ENCODE results near the gene EPHA3. TPM values are rescaled to one million over a fixed set of nuclear protein-coding genes. Genes with fewer than 3 reads are reported as not detected.

The EPHA3 gene
- total and polyA plus RNA-seq, 2 of the 4 experiments (the other 2 are of a cell fraction): 0.10 to 0.18 TPM

- intact Hi-C loops (cut with micrococcal nuclease): no loop called here
- Histone ChIP-seq H2BK15ac (ENCODE audit: low read depth, low read length) (no peak overlapping the region), H3K27ac (ENCODE audit: insufficient read depth, low read length) (no peak overlapping the region), H3K23ac (ENCODE audit: low read depth, low read length) (no peak overlapping the region), H3K14ac (replicated peaks; ENCODE audit: low read depth, low read length) (no peak overlapping the region), H2AK5ac (ENCODE audit: low read depth, low read length) (no peak overlapping the region), H3K4me1 (ENCODE audit: control insufficient read depth, insufficient read depth, low read length) (no peaks in the 10 kb centered on the region), H3K18ac (ENCODE audit: low read depth, low read length) (no peak overlapping the region), H2AK9ac (replicated peaks; ENCODE audit: low read depth, low read length, poor library complexity) (no peak overlapping the region), H3K36me3 (ENCODE audit: control insufficient read depth, insufficient read depth, low read length) (no peaks in the 10 kb centered on the region), H2AFZ (replicated peaks; ENCODE audit: low read length, poor library complexity) (no peak overlapping the region), H3K27me3 (ENCODE audit: control insufficient read depth, insufficient read depth, low read length) (no peaks in the 10 kb centered on the region), H4K20me1 (ENCODE audit: insufficient read depth, low read length) (no peaks in the 10 kb centered on the region), H4K91ac (ENCODE audit: insufficient read depth, low read depth, low read length) (no peak overlapping the region), H3K4ac (ENCODE audit: low read depth, low read length) (no peak overlapping the region), H3K56ac (ENCODE audit: extremely low read depth, insufficient read depth, low read length) (no peak overlapping the region), H2BK120ac (ENCODE audit: low read depth, low read length) (no peak overlapping the region), H3K9me1 (ENCODE audit: insufficient read depth, low read length) (no peaks in the 10 kb centered on the region), H4K5ac (ENCODE audit: low read depth, low read length) (no peak overlapping the region), H3K79me1 (ENCODE audit: low read depth in 1 of 2, low read length in 2 of 2) (no peaks in the 10 kb centered on the region), H2BK20ac (ENCODE audit: low read depth, low read length) (no peak overlapping the region), H3K4me2 (ENCODE audit: low read depth, low read length) (no peak overlapping the region), H2BK5ac (ENCODE audit: low read depth, low read length, poor library complexity, severe bottlenecking) (no peak overlapping the region), H3K9me3 (ENCODE audit: control insufficient read depth, insufficient read depth, low read length) (no peaks in the 10 kb centered on the region), H4K8ac (ENCODE audit: low read depth in 2 of 2, low read length in 2 of 2) (no peak overlapping the region), H3K9ac (ENCODE audit: low read depth, low read length) (no peak overlapping the region), H3K4me3 (ENCODE audit: insufficient read depth, low read depth, low read length) (no peak overlapping the region)
- no TSS peak for BruUV-seq (replicated peaks)
- dilution Hi-C loops (cut with HindIII; ENCODE audit: low sequenced_read_pairs, unreplicated experiment): no loop called here
- no peak for ATAC-seq (ENCODE audit: low read depth)
- ChIA-PET CTCF (no interaction called here), POLR2A (ENCODE audit: unreplicated experiment) (no interaction called here)
- no peak for TF ChIP-seq FOS (IDR thresholded peaks at IDR 0.05; ENCODE audit: low read depth, low read length)
- TF ChIP-seq RCOR1 (IDR thresholded peaks at IDR 0.05; ENCODE audit: insufficient replicate concordance, low read length): no peak
- no peak for TF ChIP-seq BHLHE40 (IDR thresholded peaks at IDR 0.05; ENCODE audit: low read depth, low read length)
- no peak for TF ChIP-seq MXI1 (IDR thresholded peaks at IDR 0.05; ENCODE audit: borderline replicate concordance, low read depth, low read length)
- no peak for TF ChIP-seq USF2 (IDR thresholded peaks at IDR 0.05; ENCODE audit: low read depth, low read length)
- TF ChIP-seq, protein P1, sequence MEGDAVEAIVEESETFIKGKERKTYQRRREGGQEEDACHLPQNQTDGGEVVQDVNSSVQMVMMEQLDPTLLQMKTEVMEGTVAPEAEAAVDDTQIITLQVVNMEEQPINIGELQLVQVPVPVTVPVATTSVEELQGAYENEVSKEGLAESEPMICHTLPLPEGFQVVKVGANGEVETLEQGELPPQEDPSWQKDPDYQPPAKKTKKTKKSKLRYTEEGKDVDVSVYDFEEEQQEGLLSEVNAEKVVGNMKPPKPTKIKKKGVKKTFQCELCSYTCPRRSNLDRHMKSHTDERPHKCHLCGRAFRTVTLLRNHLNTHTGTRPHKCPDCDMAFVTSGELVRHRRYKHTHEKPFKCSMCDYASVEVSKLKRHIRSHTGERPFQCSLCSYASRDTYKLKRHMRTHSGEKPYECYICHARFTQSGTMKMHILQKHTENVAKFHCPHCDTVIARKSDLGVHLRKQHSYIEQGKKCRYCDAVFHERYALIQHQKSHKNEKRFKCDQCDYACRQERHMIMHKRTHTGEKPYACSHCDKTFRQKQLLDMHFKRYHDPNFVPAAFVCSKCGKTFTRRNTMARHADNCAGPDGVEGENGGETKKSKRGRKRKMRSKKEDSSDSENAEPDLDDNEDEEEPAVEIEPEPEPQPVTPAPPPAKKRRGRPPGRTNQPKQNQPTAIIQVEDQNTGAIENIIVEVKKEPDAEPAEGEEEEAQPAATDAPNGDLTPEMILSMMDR (conservative IDR thresholded peaks at IDR 0.05; ENCODE audit: low read depth, low read length): no peak
- no peak for TF ChIP-seq NFE2L2 (IDR thresholded peaks at IDR 0.05; ENCODE audit: low read depth, low read length)
- no peak for TF ChIP-seq MAZ (IDR thresholded peaks at IDR 0.05; ENCODE audit: borderline replicate concordance, low read depth, low read length)
- TF ChIP-seq RAD21 (IDR thresholded peaks at IDR 0.05; ENCODE audit: low read length): no peak
- TF ChIP-seq SMC3 (IDR thresholded peaks at IDR 0.05; ENCODE audit: low read depth, low read length): no peak
- TF ChIP-seq MAFK (IDR thresholded peaks at IDR 0.05; ENCODE audit: low read depth, low read length): no peak
- TF ChIP-seq RFX5 (IDR thresholded peaks at IDR 0.05; ENCODE audit: low read depth, low read length): no peak
- TF ChIP-seq POLR2A (IDR thresholded peaks at IDR 0.05; ENCODE audit: low read depth, low read length): no peak
- no peak for TF ChIP-seq CHD1 (IDR thresholded peaks at IDR 0.05; ENCODE audit: low read depth, low read length)
- TF ChIP-seq, protein P2, sequence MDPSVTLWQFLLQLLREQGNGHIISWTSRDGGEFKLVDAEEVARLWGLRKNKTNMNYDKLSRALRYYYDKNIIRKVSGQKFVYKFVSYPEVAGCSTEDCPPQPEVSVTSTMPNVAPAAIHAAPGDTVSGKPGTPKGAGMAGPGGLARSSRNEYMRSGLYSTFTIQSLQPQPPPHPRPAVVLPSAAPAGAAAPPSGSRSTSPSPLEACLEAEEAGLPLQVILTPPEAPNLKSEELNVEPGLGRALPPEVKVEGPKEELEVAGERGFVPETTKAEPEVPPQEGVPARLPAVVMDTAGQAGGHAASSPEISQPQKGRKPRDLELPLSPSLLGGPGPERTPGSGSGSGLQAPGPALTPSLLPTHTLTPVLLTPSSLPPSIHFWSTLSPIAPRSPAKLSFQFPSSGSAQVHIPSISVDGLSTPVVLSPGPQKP (IDR thresholded peaks at IDR 0.05; ENCODE audit: borderline replicate concordance, low read depth, low read length): no peak
- no peak for TF ChIP-seq CEBPB (IDR thresholded peaks at IDR 0.05; ENCODE audit: low read depth, low read length)
- no peak for DNase-seq
- 29% methylated on average over 1 of the region's 4 CpGs; no CpG with 5 or more reads in 1 of the 2 experiments for WGBS, 2 experiments (ENCODE audit: extremely low coverage in 2 of 2, insufficient read length in 1 of 2)
- in situ Hi-C loops (cut with MboI; ENCODE audit: low sequenced_read_pairs): no loop called here
These were observed 364.7 kb downstream of the EPHA3 start for GRCh38 chr3:89472101-89472500.
